ENCODE results near the gene ZSCAN26.

Gene ZSCAN26

DNA sequence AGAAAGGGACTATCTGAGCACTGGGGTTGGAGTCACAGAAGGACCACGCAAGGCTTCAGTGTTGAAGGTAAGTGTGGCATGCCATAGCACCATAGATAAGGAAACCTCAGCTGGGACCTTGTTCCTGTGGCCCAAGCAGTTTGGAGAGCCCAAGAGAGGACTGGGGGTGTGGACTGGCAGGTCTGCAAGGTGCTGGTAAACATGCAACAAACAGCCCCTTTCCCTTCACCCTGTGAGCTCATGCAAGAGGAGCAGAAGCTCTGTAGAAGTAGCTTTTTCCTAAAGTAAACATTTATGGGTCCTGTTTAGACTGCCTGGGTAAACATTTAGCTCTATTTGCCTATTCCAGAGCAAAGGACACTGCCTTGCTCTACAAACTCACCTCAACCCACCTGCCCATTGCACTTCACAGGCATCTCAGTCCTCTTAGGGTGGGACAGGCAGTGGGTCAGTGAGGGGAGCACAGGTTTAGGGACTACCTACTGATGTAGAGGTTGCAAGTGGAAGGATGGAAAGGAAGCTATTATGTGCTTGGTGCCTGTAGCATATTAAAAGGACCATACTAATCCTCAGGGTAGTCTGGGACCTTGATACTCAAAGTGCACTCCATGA lies 57.0 kb downstream of the ZSCAN26 start:
- DNase-seq (ENCODE audit: low read depth): no peak
- TF ChIP-seq, protein P1, sequence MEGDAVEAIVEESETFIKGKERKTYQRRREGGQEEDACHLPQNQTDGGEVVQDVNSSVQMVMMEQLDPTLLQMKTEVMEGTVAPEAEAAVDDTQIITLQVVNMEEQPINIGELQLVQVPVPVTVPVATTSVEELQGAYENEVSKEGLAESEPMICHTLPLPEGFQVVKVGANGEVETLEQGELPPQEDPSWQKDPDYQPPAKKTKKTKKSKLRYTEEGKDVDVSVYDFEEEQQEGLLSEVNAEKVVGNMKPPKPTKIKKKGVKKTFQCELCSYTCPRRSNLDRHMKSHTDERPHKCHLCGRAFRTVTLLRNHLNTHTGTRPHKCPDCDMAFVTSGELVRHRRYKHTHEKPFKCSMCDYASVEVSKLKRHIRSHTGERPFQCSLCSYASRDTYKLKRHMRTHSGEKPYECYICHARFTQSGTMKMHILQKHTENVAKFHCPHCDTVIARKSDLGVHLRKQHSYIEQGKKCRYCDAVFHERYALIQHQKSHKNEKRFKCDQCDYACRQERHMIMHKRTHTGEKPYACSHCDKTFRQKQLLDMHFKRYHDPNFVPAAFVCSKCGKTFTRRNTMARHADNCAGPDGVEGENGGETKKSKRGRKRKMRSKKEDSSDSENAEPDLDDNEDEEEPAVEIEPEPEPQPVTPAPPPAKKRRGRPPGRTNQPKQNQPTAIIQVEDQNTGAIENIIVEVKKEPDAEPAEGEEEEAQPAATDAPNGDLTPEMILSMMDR (conservative IDR thresholded peaks at IDR 0.05; ENCODE audit: low read length): no peak
- no peak overlapping the region for H3K4me3 ChIP-seq (ENCODE audit: low read length)

DNA sequence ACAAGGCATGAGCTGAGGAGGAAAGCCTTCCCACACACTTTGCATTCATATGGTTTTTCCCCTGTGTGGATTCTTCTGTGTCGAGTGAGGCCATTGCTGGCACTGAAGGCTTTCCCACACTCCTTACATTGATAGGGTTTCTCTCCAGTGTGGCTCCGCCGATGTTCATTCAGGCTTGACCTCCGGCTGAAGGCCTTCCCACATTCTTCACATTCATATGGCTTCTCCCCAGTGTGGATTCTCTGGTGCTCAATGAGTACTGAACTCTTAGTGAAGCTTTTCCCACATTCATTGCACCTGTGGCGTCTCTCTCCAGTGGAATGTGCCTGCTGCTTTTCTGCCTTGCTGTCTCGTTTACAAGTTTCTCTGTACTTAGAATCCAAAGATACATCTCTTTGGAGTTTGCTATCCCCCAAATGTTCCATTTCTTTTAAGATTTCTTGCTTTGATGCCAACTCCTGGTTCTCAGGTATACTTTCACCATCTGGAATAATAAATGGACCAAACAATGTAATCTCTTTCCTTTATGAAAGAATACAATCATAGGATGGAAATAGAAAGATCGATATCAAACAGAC lies 59.5 kb downstream of the ZSCAN26 start:
- DNase-seq (ENCODE audit: low read depth): no peak
- TF ChIP-seq, protein P1 (conservative IDR thresholded peaks at IDR 0.05; ENCODE audit: low read length): no peak
- no peak overlapping the region for H3K4me3 ChIP-seq (ENCODE audit: low read length)

Data from AG10803 (cell line).